Neural progenitor cell (in vitro differentiated cells): ENCODE data around the gene NCR2.

Experiments
- CTCF ChIP-seq: fragments of 200-600 bp; sonication (generic); IDR thresholded peaks from 2 replicates; pipeline ENCODE4 v1.5.1; 2017; ENCODE audit warnings: antibody characterized with exemption, mild to moderate bottlenecking
- EZH2 ChIP-seq: fragments of 200-600 bp; sonication (generic); IDR thresholded peaks from 2 replicates; pipeline ENCODE4 v1.6.1; 2017; ENCODE audit warnings: antibody characterized with exemption, mild to moderate bottlenecking, moderate library complexity
- EZH2phosphoT487 ChIP-seq: fragments of 200-600 bp; sonication (generic); IDR thresholded peaks from 2 replicates; pipeline ENCODE4 v1.6.1; 2017; ENCODE audit warnings: antibody characterized with exemption

- TF ChIP-seq CTCF (no peak), EZH2 (no peak), EZH2phosphoT487 (no peak)
Observed at GRCh38 chr6:41336824-41337223, 1.4 kb downstream of the NCR2 start.
